ENCODE data around the gene LHFPL6. TPM values are rescaled to one million over a fixed set of nuclear protein-coding genes. Genes with fewer than 3 reads are reported as not detected.

Gene LHFPL6
- not detected for total RNA-seq
- 0.74 TPM for total RNA-seq (2013)

- H3K27ac Mint-ChIP-seq, result no peak within 1 kb of the TSS
- Histone ChIP-seq H3K36me3 (ENCODE audit: control insufficient read depth, insufficient read depth, low read length) (no peaks in the 10 kb centered on the region), H3K27me3 (ENCODE audit: control insufficient read depth, insufficient read depth, low read length) (peaks cover 9% of the 10 kb centered on the region), H3K9me3 (ENCODE audit: control insufficient read depth, insufficient read depth, low read length) (no peaks in the 10 kb centered on the region), H3K4me3 (ENCODE audit: low read length) (peak within 1 kb of the TSS; percentile 43), H3K4me1 (ENCODE audit: control insufficient read depth, insufficient read depth, low read length) (peaks cover 14% of the 10 kb centered on the region), H3K27ac (ENCODE audit: low read length) (no peak within 1 kb of the TSS)
- intact Hi-C loops (cut with micrococcal nuclease), result no loop called here
- TF ChIP-seq, protein P1, sequence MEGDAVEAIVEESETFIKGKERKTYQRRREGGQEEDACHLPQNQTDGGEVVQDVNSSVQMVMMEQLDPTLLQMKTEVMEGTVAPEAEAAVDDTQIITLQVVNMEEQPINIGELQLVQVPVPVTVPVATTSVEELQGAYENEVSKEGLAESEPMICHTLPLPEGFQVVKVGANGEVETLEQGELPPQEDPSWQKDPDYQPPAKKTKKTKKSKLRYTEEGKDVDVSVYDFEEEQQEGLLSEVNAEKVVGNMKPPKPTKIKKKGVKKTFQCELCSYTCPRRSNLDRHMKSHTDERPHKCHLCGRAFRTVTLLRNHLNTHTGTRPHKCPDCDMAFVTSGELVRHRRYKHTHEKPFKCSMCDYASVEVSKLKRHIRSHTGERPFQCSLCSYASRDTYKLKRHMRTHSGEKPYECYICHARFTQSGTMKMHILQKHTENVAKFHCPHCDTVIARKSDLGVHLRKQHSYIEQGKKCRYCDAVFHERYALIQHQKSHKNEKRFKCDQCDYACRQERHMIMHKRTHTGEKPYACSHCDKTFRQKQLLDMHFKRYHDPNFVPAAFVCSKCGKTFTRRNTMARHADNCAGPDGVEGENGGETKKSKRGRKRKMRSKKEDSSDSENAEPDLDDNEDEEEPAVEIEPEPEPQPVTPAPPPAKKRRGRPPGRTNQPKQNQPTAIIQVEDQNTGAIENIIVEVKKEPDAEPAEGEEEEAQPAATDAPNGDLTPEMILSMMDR (IDR thresholded peaks at IDR 0.05), result no peak
- WGBS (ENCODE audit: insufficient coverage), result under 1% methylated on average over 73 of the region's 73 CpGs
- no peaks in the 10 kb centered on the region for H3K9me3 Mint-ChIP-seq
- H3K4me3 Mint-ChIP-seq, result peak within 1 kb of the TSS; percentile 76
- peaks cover 28 to 62% of the 10 kb centered on the region in 2 donors for H3K27me3 Mint-ChIP-seq (ENCODE audit: low read depth in 2 of 2)
- peaks cover 0 to 13% of the 10 kb centered on the region in 2 donors for H3K4me1 Mint-ChIP-seq
- ATAC-seq (peak in 2 of 3 donors; percentile 63 to 75), DNase-seq (peak in 1 of 2 donors; percentile 66)
- no peaks in the 10 kb centered on the region for H3K36me3 Mint-ChIP-seq
Measured at GRCh38 chr13:39602614-39603366, at the start of gene LHFPL6. TSS of gene LHFPL6 (minus strand) at chr13:39603193.

DNA sequence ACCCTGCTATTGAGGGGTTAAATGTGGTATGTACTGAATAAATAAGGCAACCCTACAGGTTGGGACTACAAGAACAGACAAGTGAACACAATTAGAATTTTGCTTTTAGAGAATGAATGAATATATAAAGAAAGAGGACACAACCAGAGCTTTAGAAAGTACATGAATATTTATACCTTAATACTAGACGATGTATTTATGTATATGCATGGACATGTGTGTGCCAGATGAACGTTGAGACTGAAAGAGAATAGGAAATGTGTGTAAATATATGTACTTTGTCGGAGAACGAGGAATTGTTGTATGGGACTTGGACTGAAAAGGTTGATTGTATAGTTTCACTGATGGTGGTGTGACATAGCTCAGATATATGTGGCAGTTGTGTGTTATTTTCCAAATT, 43.1 kb upstream of the LHFPL6 start:
- Histone ChIP-seq H3K36me3 (ENCODE audit: control insufficient read depth, insufficient read depth, low read length) (no peaks in the 10 kb centered on the region), H3K4me1 (ENCODE audit: control insufficient read depth, insufficient read depth, low read length) (no peaks in the 10 kb centered on the region), H3K27ac (ENCODE audit: low read length) (no peak overlapping the region), H3K27me3 (ENCODE audit: control insufficient read depth, insufficient read depth, low read length) (no peaks in the 10 kb centered on the region), H3K9me3 (ENCODE audit: control insufficient read depth, insufficient read depth, low read length) (no peaks in the 10 kb centered on the region), H3K4me3 (ENCODE audit: low read length) (no peak overlapping the region)
- intact Hi-C loops (cut with micrococcal nuclease), result no loop called here
- H3K27me3 Mint-ChIP-seq (ENCODE audit: low read depth in 2 of 2), result peaks cover 10 to 11% of the 10 kb centered on the region in 2 donors
- H3K4me1 Mint-ChIP-seq, result no peaks in the 10 kb centered on the region
- no peak overlapping the region for H3K4me3 Mint-ChIP-seq
- 84% methylated on average over 4 of the region's 4 CpGs for WGBS (ENCODE audit: insufficient coverage)
- H3K9me3 Mint-ChIP-seq, result no peaks in the 10 kb centered on the region
- no peak overlapping the region for H3K27ac Mint-ChIP-seq
- TF ChIP-seq, protein P1 (IDR thresholded peaks at IDR 0.05), result no peak
- ATAC-seq, result no peak
- DNase-seq, result no peak
- no peaks in the 10 kb centered on the region for H3K36me3 Mint-ChIP-seq

DNA sequence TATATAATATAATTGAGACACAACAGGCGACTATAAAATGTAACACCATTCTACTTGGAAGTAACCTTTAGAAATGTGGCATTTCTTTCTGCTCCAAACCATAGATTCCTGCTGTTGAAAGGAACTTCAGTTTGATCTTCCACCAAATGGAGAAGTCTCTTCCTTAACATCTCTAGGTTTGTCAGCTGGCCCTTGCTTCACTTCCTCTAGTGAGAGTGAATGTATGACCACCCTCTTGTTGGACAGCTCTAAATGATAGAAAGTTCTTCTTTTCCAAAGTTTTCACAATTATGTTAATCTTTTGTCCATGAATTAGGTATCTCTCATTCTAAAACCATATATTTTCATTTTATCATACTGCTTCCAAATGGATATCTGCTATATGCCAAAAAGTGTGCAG, 38.7 kb upstream of the LHFPL6 start:
- Histone ChIP-seq H3K4me1 (ENCODE audit: control insufficient read depth, insufficient read depth, low read length) (no peaks in the 10 kb centered on the region), H3K4me3 (ENCODE audit: low read length) (no peak overlapping the region), H3K9me3 (ENCODE audit: control insufficient read depth, insufficient read depth, low read length) (no peaks in the 10 kb centered on the region), H3K36me3 (ENCODE audit: control insufficient read depth, insufficient read depth, low read length) (no peaks in the 10 kb centered on the region), H3K27ac (ENCODE audit: low read length) (no peak overlapping the region), H3K27me3 (ENCODE audit: control insufficient read depth, insufficient read depth, low read length) (no peaks in the 10 kb centered on the region)
- TF ChIP-seq, protein P1 (IDR thresholded peaks at IDR 0.05), result no peak
- no peak for DNase-seq
- H3K27ac Mint-ChIP-seq, result no peak overlapping the region
- no peaks in the 10 kb centered on the region for H3K36me3 Mint-ChIP-seq
- H3K27me3 Mint-ChIP-seq (ENCODE audit: low read depth in 2 of 2), result peaks cover 15 to 24% of the 10 kb centered on the region in 2 donors
- intact Hi-C loops (cut with micrococcal nuclease), result no loop called here
- no peaks in the 10 kb centered on the region for H3K9me3 Mint-ChIP-seq
- H3K4me1 Mint-ChIP-seq, result no peaks in the 10 kb centered on the region
- WGBS (ENCODE audit: insufficient coverage), result 100% methylated on average over 1 of the region's 1 CpG
- ATAC-seq, result no peak
- no peak overlapping the region for H3K4me3 Mint-ChIP-seq

DNA sequence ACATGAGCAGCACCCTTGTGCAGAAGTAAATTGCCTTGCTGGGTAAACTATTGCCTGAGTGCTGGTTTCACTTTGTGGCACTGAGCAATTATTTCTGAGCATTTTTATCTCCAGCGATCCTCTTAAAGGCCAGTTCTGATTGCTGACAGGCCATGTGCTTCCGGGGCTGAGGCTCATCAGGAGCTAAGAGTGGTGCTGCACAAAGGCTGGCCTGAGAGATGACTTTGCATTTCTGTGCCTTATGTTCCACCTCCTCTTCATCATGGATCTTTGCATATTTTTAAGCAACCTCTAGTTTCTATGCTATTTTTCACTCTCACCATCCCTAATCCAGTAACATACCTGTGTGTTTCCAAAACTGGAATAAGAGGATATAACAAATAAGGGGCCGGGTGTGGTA, 34.9 kb upstream of the LHFPL6 start:
- WGBS (ENCODE audit: insufficient coverage), result 93% methylated on average over 3 of the region's 3 CpGs
- no peak for DNase-seq
- Histone ChIP-seq H3K4me3 (ENCODE audit: low read length) (no peak overlapping the region), H3K9me3 (ENCODE audit: control insufficient read depth, insufficient read depth, low read length) (no peaks in the 10 kb centered on the region), H3K27me3 (ENCODE audit: control insufficient read depth, insufficient read depth, low read length) (no peaks in the 10 kb centered on the region), H3K36me3 (ENCODE audit: control insufficient read depth, insufficient read depth, low read length) (no peaks in the 10 kb centered on the region), H3K4me1 (ENCODE audit: control insufficient read depth, insufficient read depth, low read length) (no peaks in the 10 kb centered on the region), H3K27ac (ENCODE audit: low read length) (no peak overlapping the region)
- H3K4me1 Mint-ChIP-seq, result no peaks in the 10 kb centered on the region
- no peak overlapping the region for H3K27ac Mint-ChIP-seq
- TF ChIP-seq, protein P1 (IDR thresholded peaks at IDR 0.05), result no peak
- intact Hi-C loops (cut with micrococcal nuclease), result no loop called here
- no peak for ATAC-seq
- H3K27me3 Mint-ChIP-seq (ENCODE audit: low read depth in 2 of 2), result peaks cover 22 to 32% of the 10 kb centered on the region in 2 donors
- no peaks in the 10 kb centered on the region for H3K9me3 Mint-ChIP-seq
- no peak overlapping the region for H3K4me3 Mint-ChIP-seq
- no peaks in the 10 kb centered on the region for H3K36me3 Mint-ChIP-seq

All from natural killer cell (primary cell).